Esophagus squamous epithelium (tissue), 5 donors: ENCODE measurements around the gene C8G. TPM values are rescaled to one million over a fixed set of nuclear protein-coding genes. Genes with fewer than 3 reads are reported as not detected.
A peak's percentile ranks its signal among the peaks of the same experiment; 100 is the strongest.

Source experiments
- DNase-seq: peaks from one replicate; lab custom pipeline; 2025; lab: John Stamatoyannopoulos, UW
- H3K27ac ChIP-seq, 4 donors: fragments of 200-600 bp; sonication (generic); one replicate each; pipeline ENCODE4 v1.5.1; 2016 to 2019; ENCODE audit warnings: mild to moderate bottlenecking in 1 of 4
- H3K27me3 ChIP-seq, 4 donors: fragments of 200-600 bp; sonication (generic); 1 replicate in 3 of 4; 2 replicates in 1 of 4; pipeline versions ENCODE4 v1.5.1 to v1.6.0; 2017 to 2021; ENCODE audit warnings: antibody characterized with exemption in 1 of 4
- H3K36me3 ChIP-seq, 3 donors: fragments of 200-600 bp; sonication (generic); one replicate each; pipeline ENCODE4 v1.5.1; 2016 to 2019
- H3K4me1 ChIP-seq, 3 donors: fragments of 200-600 bp; sonication (generic); one replicate each; pipeline ENCODE4 v1.5.1; 2017 to 2019
- H3K4me3 ChIP-seq, 4 donors: fragments of 200-600 bp; sonication (generic); 1 replicate in 3 of 4; 2 replicates in 1 of 4; pipeline ENCODE4 v1.5.1; 2016 to 2019; ENCODE audit warnings: mild to moderate bottlenecking in 2 of 4, moderate library complexity in 1 of 4
- H3K9me3 ChIP-seq, 3 donors: fragments of 200-600 bp; sonication (generic); one replicate each; pipeline ENCODE4 v1.5.1; 2016 to 2019
- POLR2A ChIP-seq, 4 donors: fragments of 450-650 bp; IDR thresholded peaks; one replicate each; pipeline ENCODE4 v1.6.1; 2017; ENCODE audit warnings: antibody characterized with exemption in 4 of 4, mild to moderate bottlenecking in 4 of 4, moderate library complexity in 3 of 4
- WGBS, 2 donors: methylation state at CpG; one replicate each; pipeline ENCODE4 v1.1.5; 2018; 5-methylcytosine and 5-hydroxymethylcytosine counted together
- intact Hi-C: fragments of 100-400 bp; cut with DNase I; formaldehyde crosslinking; loops from one replicate; pipeline ENCODE4 v1.15.0; 2022
- total RNA-seq, 4 donors: library from RNA; depleted of rRNA; stranded (reverse); fragments of >200 nt; gene quantifications; one replicate each; pipeline ENCODE4 v1.1.0, GENCODE V29; 2016
- TF ChIP-seq, protein P1 (sequence below), 6 experiments: fragments of 450-650 bp in 4 of 6; fragments of 200-600 bp in 2 of 6; sonication (generic) in 2 of 6; IDR thresholded peaks; one replicate each; pipeline ENCODE4 v1.5.1; 2016 to 2019; ENCODE audit warnings: antibody characterized with exemption in 6 of 6, mild to moderate bottlenecking in 4 of 6, moderate library complexity in 4 of 6
- donor health status: DM: yes; HTN: yes; CAD: no.

Gene C8G
- total RNA-seq, 4 donors from 2014 or later: 1.6 TPM; not detected in 3

DNA sequence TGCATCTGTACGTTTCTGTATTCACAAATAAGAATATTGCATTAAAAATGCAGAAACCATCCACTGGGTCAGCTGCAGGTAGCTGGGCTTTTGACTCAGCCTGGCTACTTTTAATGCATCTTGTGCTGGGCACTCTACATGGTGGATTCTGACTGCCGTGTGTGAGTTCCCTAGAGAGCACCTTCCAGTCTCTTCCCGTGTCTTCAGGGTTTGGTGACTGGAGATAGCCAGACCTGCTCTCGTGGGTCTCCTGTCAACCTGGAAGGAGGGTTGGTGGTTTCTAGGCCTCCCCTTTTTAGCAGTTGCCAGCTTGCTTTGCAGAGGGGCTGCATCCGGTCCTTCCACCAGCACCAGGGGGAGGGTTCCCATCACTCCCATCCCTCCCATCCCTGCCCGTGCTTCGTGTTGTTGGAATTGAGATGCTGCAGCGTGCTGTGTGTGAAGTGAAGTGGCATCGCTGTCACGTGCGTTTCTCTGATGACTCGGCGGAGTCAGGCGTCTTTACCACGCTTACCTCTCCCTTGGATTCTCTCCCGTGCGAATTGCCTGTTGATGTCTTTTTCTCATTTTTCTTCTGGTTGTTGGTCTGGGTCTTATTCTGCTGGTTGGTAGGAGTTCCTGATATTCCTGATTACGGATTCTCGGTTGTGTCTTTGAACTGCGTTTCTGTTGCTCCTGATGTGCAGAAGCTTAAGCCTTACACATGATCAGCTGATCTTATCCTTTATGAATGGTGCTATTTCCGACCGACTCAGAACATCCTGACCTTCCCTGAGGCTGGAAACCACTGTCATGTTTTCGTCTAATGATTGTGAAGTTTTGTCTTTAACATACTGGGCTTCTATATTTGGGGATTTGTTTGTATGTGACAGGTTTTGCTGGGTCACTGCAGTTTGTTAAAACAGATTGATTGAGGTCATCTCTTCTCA, 17.4 kb upstream of the C8G start:
- WGBS, 2 donors: 68 to 76% methylated on average over 17 to 21 of the region's 23 CpGs
- H3K4me3 ChIP-seq: no peak overlapping the region
- intact Hi-C loops: no loop called here
- TF ChIP-seq, protein P1, sequence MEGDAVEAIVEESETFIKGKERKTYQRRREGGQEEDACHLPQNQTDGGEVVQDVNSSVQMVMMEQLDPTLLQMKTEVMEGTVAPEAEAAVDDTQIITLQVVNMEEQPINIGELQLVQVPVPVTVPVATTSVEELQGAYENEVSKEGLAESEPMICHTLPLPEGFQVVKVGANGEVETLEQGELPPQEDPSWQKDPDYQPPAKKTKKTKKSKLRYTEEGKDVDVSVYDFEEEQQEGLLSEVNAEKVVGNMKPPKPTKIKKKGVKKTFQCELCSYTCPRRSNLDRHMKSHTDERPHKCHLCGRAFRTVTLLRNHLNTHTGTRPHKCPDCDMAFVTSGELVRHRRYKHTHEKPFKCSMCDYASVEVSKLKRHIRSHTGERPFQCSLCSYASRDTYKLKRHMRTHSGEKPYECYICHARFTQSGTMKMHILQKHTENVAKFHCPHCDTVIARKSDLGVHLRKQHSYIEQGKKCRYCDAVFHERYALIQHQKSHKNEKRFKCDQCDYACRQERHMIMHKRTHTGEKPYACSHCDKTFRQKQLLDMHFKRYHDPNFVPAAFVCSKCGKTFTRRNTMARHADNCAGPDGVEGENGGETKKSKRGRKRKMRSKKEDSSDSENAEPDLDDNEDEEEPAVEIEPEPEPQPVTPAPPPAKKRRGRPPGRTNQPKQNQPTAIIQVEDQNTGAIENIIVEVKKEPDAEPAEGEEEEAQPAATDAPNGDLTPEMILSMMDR (IDR thresholded peaks at IDR 0.05): no peak
- TF ChIP-seq POLR2A (IDR thresholded peaks at IDR 0.05): no peak
- H3K9me3 ChIP-seq: no peaks in the 10 kb centered on the region
- DNase-seq: no peak
- H3K27ac ChIP-seq: no peak overlapping the region
- no peaks in the 10 kb centered on the region for H3K27me3 ChIP-seq
- peaks cover 0 to 20% (median 2%) of the 10 kb centered on the region in 3 donors for H3K4me1 ChIP-seq
- peaks cover 0 to 62% (median 14%) of the 10 kb centered on the region in 3 donors for H3K36me3 ChIP-seq

DNA sequence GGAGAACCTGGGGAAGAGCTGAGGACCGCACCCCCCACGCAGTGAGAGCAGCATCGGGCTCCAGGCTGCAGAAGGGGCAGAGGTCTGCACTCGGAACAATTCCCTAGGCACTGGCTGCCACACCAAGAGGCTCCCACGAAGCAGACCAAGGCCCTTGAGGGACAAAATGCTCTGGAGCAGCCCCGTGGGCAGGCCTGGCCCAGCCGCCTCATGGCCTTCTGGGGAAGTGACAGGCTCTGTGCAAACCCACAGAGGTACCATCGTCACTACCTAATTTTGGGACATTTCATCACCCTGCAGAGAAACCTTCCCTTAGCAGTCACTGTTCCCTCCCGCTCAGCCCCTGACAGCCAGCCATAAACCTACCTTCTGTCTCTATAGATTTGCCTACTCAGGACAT, 16.5 kb upstream of the C8G start:
- intact Hi-C loops: no loop called here
- Histone ChIP-seq H3K27ac (no peak overlapping the region), H3K36me3 (peaks cover 0 to 53% (median 14%) of the 10 kb centered on the region in 3 donors), H3K27me3 (no peaks in the 10 kb centered on the region), H3K4me3 (no peak overlapping the region), H3K9me3 (no peaks in the 10 kb centered on the region), H3K4me1 (peaks cover 0 to 20% (median 2%) of the 10 kb centered on the region in 3 donors)
- TF ChIP-seq, protein P1 (IDR thresholded peaks at IDR 0.05): no peak
- no peak for TF ChIP-seq POLR2A (IDR thresholded peaks at IDR 0.05)
- 68 to 90% methylated on average over 4 to 9 of the region's 9 CpGs for WGBS, 2 donors
- DNase-seq: no peak

DNA sequence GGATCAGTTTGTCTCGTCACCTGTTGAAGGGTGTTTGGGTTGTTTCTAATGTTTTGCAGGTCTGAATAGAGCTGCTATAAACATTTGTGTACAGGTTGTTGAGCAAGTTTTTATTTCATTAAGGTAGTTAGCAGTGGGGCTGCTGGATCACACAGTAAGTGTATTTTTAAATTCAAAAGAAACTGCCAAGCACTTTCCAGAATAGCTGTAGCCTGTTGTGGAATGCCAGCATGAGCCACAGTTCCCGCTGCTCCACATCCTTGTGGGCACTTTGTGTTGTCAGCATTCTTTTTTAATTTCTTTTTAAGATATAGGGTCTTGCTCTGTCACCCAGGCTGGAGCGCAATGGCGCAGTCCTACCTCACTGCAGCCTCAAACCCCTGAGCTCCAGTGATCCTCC, 15.0 kb upstream of the C8G start:
- Histone ChIP-seq H3K27ac (no peak overlapping the region), H3K36me3 (peaks cover 0 to 39% (median 11%) of the 10 kb centered on the region in 3 donors), H3K27me3 (no peaks in the 10 kb centered on the region), H3K9me3 (no peaks in the 10 kb centered on the region), H3K4me3 (no peak overlapping the region), H3K4me1 (peaks cover 0 to 18% (median 2%) of the 10 kb centered on the region in 3 donors)
- intact Hi-C loops: no loop called here
- no peak for DNase-seq
- TF ChIP-seq, protein P1 (IDR thresholded peaks at IDR 0.05): no peak
- no peak for TF ChIP-seq POLR2A (IDR thresholded peaks at IDR 0.05)
- WGBS, 2 donors: 96 to 98% methylated on average over 4 of the region's 4 CpGs

DNA sequence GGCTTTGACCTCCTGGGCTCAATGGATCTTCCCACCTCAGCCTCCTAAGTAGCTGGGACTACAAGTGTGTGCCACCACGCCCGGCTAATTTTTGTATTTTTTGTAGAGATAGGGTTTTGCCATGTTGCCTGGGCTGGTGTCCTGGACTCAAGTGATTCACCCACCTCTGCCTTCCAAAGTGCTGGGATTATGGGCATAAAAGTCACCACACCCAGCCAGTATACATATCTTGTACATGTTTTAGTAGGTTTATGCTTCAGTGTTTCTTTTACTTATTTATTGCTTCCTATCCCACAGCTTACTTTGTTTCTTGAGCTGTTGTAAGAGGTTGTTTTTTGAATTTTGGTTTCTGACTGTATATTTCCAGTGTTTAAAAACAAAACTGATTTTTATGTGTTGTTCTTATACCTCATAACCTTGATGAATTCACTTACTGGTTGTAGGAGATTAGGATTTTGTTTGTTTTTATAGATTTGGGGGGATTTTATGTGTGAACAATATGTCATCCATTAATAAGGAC, 13.4 kb upstream of the C8G start:
- H3K27me3 ChIP-seq: no peaks in the 10 kb centered on the region
- TF ChIP-seq POLR2A (IDR thresholded peaks at IDR 0.05): no peak
- TF ChIP-seq, protein P1 (IDR thresholded peaks at IDR 0.05): no peak
- H3K36me3 ChIP-seq: peaks cover 0 to 23% (median 0%) of the 10 kb centered on the region in 3 donors
- peak overlapping the region in 2 of 4 donors; percentile 66 to 79 for H3K27ac ChIP-seq
- H3K4me3 ChIP-seq: no peak overlapping the region
- no peak for DNase-seq
- H3K4me1 ChIP-seq: peaks cover 0 to 10% (median 2%) of the 10 kb centered on the region in 3 donors
- no peaks in the 10 kb centered on the region for H3K9me3 ChIP-seq
- 68 to 85% methylated on average over 2 of the region's 2 CpGs for WGBS, 2 donors
- intact Hi-C loops: no loop called here

DNA sequence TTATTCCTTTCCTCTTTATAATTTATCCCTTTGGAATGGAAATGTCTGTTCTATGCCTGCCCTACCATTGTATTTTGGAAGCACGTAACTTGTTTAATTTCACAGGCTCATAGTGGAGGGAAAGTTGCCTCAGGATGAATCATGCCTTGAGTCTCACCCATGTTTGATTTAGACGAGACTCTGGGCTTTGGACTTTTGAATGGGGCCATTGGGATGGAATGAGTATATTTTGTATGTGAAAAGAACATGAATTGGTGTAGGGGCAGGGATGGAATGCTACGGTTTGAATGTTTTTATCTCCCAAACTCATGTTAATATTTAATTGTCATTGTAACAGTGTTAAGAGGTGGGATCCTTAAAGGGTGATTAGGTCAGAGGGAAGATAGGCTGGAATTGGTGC, 10.8 kb upstream of the C8G start:
- H3K4me3 ChIP-seq: no peak overlapping the region
- intact Hi-C loops: no loop called here
- no peaks in the 10 kb centered on the region for H3K9me3 ChIP-seq
- DNase-seq: no peak
- peaks cover 0 to 10% (median 2%) of the 10 kb centered on the region in 3 donors for H3K4me1 ChIP-seq
- no peak for TF ChIP-seq POLR2A (IDR thresholded peaks at IDR 0.05)
- TF ChIP-seq, protein P1 (IDR thresholded peaks at IDR 0.05): no peak
- H3K36me3 ChIP-seq: peaks cover 0 to 21% (median 0%) of the 10 kb centered on the region in 3 donors
- H3K27me3 ChIP-seq: no peaks in the 10 kb centered on the region
- WGBS, 2 donors: 66 to 68% methylated on average over 3 of the region's 3 CpGs
- H3K27ac ChIP-seq: no peak overlapping the region
